ENCODE results near the gene CLIC3.
"Not testable (repeated sequence)": the region's sequence is repeated elsewhere in the genome, so short reads cannot be mapped to it uniquely, and the experiment has no call there.

CLIC3 gene

GRCh38 chr9:137017071-137017470, 20.7 kb upstream of the CLIC3 start:
- DNase-seq (ENCODE audit: low read depth in 2 of 2) = no peak

GRCh38 chr9:137016436-137016835, 20.1 kb upstream of the CLIC3 start:
- DNase-seq (ENCODE audit: low read depth in 2 of 2) = no peak

GRCh38 chr9:137015976-137016375, 19.6 kb upstream of the CLIC3 start:
- DNase-seq (ENCODE audit: low read depth in 2 of 2) = no peak

- no peak for DNase-seq (ENCODE audit: low read depth in 2 of 2)
Observed at GRCh38 chr9:137015540-137015930, 19.2 kb upstream of the CLIC3 start.

GRCh38 chr9:137014776-137015539, 18.6 kb upstream of the CLIC3 start:
- DNase-seq (ENCODE audit: low read depth in 2 of 2) = no peak

GRCh38 chr9:137014166-137014565, 17.8 kb upstream of the CLIC3 start:
- no peak for DNase-seq (ENCODE audit: low read depth in 2 of 2)

DNA sequence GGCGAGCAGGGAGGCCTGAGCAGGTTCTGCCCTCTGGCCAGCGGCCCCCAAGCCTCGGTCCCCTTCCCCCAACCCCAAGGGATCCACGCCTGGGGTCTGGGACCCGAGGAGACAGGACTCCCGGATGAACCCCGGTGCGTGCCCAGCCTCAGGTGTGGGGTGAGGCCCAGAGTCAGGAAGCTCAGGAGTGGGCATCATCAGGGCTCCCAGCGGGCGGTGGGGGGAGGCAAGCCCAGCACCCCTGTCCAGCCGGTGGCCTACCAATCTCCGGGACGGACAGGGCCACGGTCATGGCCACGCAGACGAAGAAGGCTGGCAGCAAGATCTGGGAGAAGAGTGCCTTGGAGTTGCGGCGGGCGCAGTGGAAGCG, 17.2 kb upstream of the CLIC3 start:
- no peak for DNase-seq (ENCODE audit: low read depth in 2 of 2)

DNA sequence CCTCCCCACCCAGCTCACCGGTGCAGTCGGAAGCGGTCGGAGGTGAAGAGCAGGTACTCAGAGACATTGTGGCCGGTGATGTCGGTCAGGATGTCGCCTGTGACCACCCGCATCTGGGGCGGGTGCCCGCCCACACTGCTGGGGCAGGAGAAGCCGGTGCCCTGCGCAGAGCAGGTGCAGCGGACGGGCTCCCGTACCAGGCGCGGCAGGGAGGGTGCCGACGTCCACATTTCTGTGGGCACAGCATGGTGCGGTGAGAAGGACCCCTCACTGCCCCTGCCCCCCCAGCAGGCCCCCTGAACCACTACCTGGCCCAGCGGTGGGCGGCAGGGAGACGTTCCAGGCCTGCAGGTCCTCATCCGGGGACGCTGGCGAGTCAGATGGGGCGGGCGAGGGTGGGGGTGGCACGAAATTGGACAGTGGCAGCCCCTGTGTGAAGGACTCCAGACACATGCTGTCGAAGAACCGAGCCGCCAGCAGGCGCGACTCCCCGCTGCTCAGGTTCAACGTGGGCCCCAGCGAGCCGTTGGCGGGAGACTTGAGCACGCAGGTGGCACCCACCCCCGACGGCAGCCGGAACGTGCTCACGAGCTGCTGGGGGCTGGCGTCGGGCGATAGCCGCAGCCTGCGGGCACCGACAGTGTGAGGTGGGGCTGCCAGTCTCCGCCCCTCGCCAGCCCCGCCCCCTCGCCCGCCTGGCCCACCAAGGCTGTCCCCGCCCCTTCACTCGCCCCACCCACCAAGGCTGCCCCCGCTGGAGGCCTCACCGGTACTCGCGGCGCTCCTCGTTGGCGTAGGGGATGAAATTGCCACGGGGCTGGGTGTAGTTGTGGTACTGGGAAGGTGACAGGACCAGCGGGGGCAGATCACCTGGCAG, 16.6 kb upstream of the CLIC3 start:
- no peak for DNase-seq (ENCODE audit: low read depth in 2 of 2)

DNA sequence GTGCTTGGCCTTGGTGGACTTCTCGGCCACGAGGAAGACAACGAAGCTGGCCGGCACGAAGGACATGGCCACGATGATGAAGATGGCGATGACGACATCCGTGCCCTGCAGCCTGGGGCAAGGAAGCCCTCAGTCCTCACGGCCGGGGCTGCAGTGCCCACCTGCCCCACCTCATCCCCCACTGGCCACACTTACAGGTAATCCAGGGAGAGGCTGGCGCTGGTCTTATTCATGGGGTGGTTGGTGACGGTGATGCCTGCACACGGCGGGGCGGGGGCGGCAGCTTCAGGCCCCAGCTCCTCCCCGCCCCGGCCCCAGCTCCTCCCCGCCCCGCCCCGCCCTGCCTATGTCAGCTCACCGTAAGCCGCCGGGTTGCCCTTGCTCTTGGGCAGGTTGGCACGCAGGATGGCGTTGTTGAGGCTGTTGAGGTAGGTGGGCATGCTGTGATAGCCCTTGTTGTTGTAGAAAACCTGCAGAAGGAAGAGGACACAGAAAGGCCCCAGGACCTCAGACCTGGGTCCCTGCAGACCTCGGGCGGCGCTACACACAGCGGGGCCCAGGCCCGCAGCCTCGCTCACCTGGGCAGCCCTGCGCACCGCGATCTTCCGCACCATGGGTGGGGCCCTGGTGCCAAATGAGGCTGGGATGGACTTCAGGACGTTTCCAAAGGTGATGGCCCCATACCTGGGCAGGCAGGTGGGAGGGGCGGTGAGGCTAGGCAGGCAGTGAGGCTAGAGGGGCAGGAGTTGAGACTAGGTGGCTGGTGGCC, 15.7 kb upstream of the CLIC3 start:
- no peak for DNase-seq (ENCODE audit: low read depth in 2 of 2)

DNA sequence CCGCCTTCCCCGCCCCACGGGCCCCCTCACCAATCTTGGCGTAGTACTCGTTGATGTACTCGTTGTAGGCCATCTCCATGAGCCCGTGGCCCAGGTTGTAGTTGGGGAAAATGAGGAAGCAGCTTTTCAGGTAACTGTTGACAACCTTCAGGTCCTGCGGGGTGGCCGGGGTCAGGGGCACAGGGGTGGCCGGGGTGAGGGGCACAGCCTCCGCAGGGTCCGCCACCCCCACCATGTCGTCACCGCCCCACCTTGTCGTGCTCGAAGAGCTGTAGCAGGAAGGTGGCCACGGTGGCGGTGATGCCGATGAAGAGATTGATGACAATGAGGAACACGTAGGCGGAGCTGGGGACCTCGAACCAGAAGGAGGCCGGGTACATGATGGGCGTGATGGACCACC, 14.8 kb upstream of the CLIC3 start:
- no peak for DNase-seq (ENCODE audit: low read depth in 2 of 2)

GRCh38 chr9:137009938-137010732, 13.8 kb upstream of the CLIC3 start:
- DNase-seq (ENCODE audit: low read depth in 2 of 2) = no peak

- DNase-seq (ENCODE audit: low read depth in 2 of 2) = no peak
Observed at GRCh38 chr9:137009217-137009616, 12.8 kb upstream of the CLIC3 start.

DNA sequence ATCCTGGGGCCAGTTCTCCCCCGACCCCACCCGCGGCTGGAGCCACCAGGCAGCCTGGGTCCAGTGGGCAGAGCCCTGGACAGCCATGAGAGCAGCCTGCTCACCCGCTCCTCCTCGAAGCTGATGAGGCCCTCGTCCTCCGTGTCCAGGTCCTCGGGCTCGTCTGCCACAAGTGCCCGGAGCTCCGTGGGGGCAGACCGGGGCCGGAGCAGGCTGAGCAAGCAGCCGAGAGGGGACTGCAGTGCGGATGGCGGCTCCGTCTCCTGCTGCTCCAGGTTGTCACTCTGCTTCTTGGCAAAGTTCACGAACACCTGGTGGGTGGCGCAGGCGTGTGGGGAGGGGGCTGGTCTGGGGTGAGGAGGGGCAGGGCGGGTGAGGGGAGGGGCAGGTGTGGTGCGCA, 11.9 kb upstream of the CLIC3 start:
- no peak for DNase-seq (ENCODE audit: low read depth in 2 of 2)

GRCh38 chr9:137007816-137008270, 11.5 kb upstream of the CLIC3 start:
- no peak for DNase-seq (ENCODE audit: low read depth in 2 of 2)

GRCh38 chr9:137007108-137007815, 10.9 kb upstream of the CLIC3 start:
- no peak for DNase-seq (ENCODE audit: low read depth in 2 of 2)

GRCh38 chr9:137006116-137007003, 10.0 kb upstream of the CLIC3 start:
- no peak for DNase-seq (ENCODE audit: low read depth in 2 of 2)

GRCh38 chr9:137004285-137004684, 7.9 kb upstream of the CLIC3 start:
- DNase-seq (ENCODE audit: low read depth in 2 of 2) = not testable (repeated sequence)

GRCh38 chr9:137002646-137003041, 6.3 kb upstream of the CLIC3 start:
- DNase-seq (ENCODE audit: low read depth in 2 of 2) = no peak

- DNase-seq (ENCODE audit: low read depth in 2 of 2) = no peak
Observed at GRCh38 chr9:137001857-137002645, 5.7 kb upstream of the CLIC3 start.

Measured in activated CD4-positive, alpha-beta T cell treated with anti-CD3 and anti-CD28 coated beads for 24 hours (primary cell).